Upper lobe of left lung (tissue), 4 donors: ENCODE data around the gene AGAP1.

ENCODE experiments used
- CTCF ChIP-seq, 6 experiments: fragments of 450-650 bp in 4 of 6; fragments of 200-600 bp in 2 of 6; sonication (generic) in 2 of 6; IDR thresholded peaks; one replicate each; pipeline ENCODE4 v1.5.1; 2016 to 2019; ENCODE audit warnings: antibody characterized with exemption in 6 of 6
- POLR2A ChIP-seq, 4 donors: fragments of 450-650 bp; IDR thresholded peaks; one replicate each; pipeline ENCODE4 v1.5.1; 2016 to 2017; ENCODE audit warnings: antibody characterized with exemption in 4 of 4, mild to moderate bottlenecking in 2 of 4
- POLR2AphosphoS5 ChIP-seq, 2 donors: sonication (generic); formaldehyde crosslinking; IDR thresholded peaks; one replicate each; pipeline ENCODE4 v1.5.1; 2017; ENCODE audit warnings: antibody characterized with exemption in 2 of 2

GRCh38 chr2:235951982-235952381 is 458.1 kb downstream of the AGAP1 start:
- TF ChIP-seq CTCF (IDR thresholded peaks at IDR 0.05): no peak
- no peak for TF ChIP-seq POLR2AphosphoS5 (IDR thresholded peaks at IDR 0.05)
- no peak for TF ChIP-seq POLR2A (IDR thresholded peaks at IDR 0.05)
